DOHH2 (cell line): Measurements from ENCODE around the gene ETS1.

Source experiments
- H3F3A ChIP-seq: fragments of 200-600 bp; sonication (generic), shearing (Covaris generic); 2 replicates; pipeline ENCODE4 v1.6.0; 2016; ENCODE audit warnings: antibody characterized with exemption, mild to moderate bottlenecking; ENCODE audit not compliant: control insufficient read depth, insufficient read depth
- H3K27ac ChIP-seq: fragments of 200-600 bp; sonication (generic); 2 replicates; pipeline ENCODE4 v1.5.1; 2014; ENCODE audit warnings: low read depth, mild to moderate bottlenecking, low read length, moderate library complexity
- H3K27me3 ChIP-seq: fragments of 200-600 bp; sonication (generic); 2 replicates; pipeline ENCODE4 v1.6.1; 2014; ENCODE audit warnings: mild to moderate bottlenecking, low read length, mixed read lengths; ENCODE audit not compliant: control insufficient read depth
- H3K36me3 ChIP-seq: fragments of 200-600 bp; sonication (generic); 2 replicates; pipeline ENCODE4 v1.6.1; 2014; ENCODE audit warnings: mild to moderate bottlenecking, low read length, moderate library complexity, mixed read lengths; ENCODE audit not compliant: control insufficient read depth
- H3K4me1 ChIP-seq: fragments of 200-600 bp; sonication (generic); 2 replicates; pipeline ENCODE4 v1.6.1; 2014; ENCODE audit warnings: mild to moderate bottlenecking, low read length, mixed read lengths; ENCODE audit not compliant: control insufficient read depth
- H3K4me2 ChIP-seq: fragments of 200-600 bp; sonication (generic); 2 replicates; pipeline ENCODE4 v1.6.0; 2014; ENCODE audit warnings: mild to moderate bottlenecking, low read length, moderate library complexity
- H3K4me3 ChIP-seq: fragments of 200-600 bp; sonication (generic); 2 replicates; pipeline ENCODE4 v1.5.1; 2014; ENCODE audit warnings: mild to moderate bottlenecking, low read length, mixed read lengths
- H3K79me2 ChIP-seq: fragments of 200-600 bp; sonication (generic); 2 replicates; pipeline ENCODE4 v1.6.1; 2014; ENCODE audit warnings: mild to moderate bottlenecking, low read length, mixed read lengths; ENCODE audit not compliant: control insufficient read depth
- H3K9me2 ChIP-seq: fragments of 200-600 bp; sonication (generic); replicated peaks from 2 replicates; pipeline ENCODE4 v1.6.1; 2014; ENCODE audit warnings: mild to moderate bottlenecking, low read length, mixed read lengths; ENCODE audit not compliant: control insufficient read depth
- H3K9me3 ChIP-seq: fragments of 200-600 bp; sonication (generic); 2 replicates; pipeline ENCODE4 v1.6.1; 2014; ENCODE audit warnings: antibody characterized with exemption, low read length, mixed read lengths; ENCODE audit not compliant: control insufficient read depth, insufficient read depth
- H4K20me1 ChIP-seq: fragments of 200-600 bp; sonication (generic); 2 replicates; pipeline ENCODE4 v1.6.0; 2014; ENCODE audit warnings: low read depth, mild to moderate bottlenecking, antibody characterized with exemption, low read length, moderate library complexity; ENCODE audit not compliant: control insufficient read depth, insufficient read depth
- EZH2phosphoT487 ChIP-seq: fragments of 200-600 bp; sonication (generic); IDR thresholded peaks from 2 replicates; pipeline ENCODE4 v1.6.1; 2017; ENCODE audit warnings: borderline replicate concordance, mild to moderate bottlenecking, antibody characterized with exemption, low read length, moderate library complexity, mixed read lengths
- TF ChIP-seq, protein P1 (sequence below): fragments of 200-600 bp; sonication (generic); IDR thresholded peaks from one replicate; pipeline ENCODE4 v1.5.1; 2014; ENCODE audit warnings: antibody characterized with exemption, mild to moderate bottlenecking, low read depth, low read length; ENCODE audit not compliant: poor library complexity, severe bottlenecking

ETS1 gene

DNA sequence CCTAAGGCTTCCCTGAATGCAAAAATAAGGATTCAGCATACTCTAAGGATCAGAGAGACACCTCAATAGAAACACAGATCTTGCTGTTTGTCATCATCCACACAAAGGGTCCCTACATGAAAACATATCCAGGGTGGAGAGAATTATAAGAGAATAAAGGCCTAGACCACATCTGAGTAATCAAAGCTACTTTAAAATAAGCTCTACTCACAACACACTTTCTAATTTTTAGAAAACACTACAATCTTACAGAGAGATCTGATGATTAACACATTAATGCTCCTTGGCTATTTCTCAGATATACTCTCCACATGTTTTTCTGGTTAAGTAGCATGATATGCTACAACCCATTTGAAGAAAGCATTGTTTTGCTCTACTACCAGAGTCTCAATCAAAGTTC lies 108.2 kb downstream of the ETS1 start:
- no peaks in the 10 kb centered on the region for H3K27me3 ChIP-seq
- peak overlapping the region; percentile 91 for H3K4me2 ChIP-seq
- peak overlapping the region; percentile 93 for H3K27ac ChIP-seq
- H3K9me3 ChIP-seq, result no peaks in the 10 kb centered on the region
- H3K9me2 ChIP-seq, result no peaks in the 10 kb centered on the region
- TF ChIP-seq, protein P1, sequence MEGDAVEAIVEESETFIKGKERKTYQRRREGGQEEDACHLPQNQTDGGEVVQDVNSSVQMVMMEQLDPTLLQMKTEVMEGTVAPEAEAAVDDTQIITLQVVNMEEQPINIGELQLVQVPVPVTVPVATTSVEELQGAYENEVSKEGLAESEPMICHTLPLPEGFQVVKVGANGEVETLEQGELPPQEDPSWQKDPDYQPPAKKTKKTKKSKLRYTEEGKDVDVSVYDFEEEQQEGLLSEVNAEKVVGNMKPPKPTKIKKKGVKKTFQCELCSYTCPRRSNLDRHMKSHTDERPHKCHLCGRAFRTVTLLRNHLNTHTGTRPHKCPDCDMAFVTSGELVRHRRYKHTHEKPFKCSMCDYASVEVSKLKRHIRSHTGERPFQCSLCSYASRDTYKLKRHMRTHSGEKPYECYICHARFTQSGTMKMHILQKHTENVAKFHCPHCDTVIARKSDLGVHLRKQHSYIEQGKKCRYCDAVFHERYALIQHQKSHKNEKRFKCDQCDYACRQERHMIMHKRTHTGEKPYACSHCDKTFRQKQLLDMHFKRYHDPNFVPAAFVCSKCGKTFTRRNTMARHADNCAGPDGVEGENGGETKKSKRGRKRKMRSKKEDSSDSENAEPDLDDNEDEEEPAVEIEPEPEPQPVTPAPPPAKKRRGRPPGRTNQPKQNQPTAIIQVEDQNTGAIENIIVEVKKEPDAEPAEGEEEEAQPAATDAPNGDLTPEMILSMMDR, result no peak
- no peak for TF ChIP-seq EZH2phosphoT487
- H4K20me1 ChIP-seq, result 0 out of 2 replicates have a peak, but pooled peaks cover 11% of the 10 kb centered on the region
- peaks cover 95% of the 10 kb centered on the region for H3K79me2 ChIP-seq
- H3K4me3 ChIP-seq, result peak overlapping the region; percentile 56
- H3K36me3 ChIP-seq, result peaks cover 96% of the 10 kb centered on the region
- peaks cover 100% of the 10 kb centered on the region for H3K4me1 ChIP-seq
- peaks cover 84% of the 10 kb centered on the region for H3F3A ChIP-seq

GRCh38 chr11:128478305-128478704 lies 109.1 kb downstream of the ETS1 start:
- no peaks in the 10 kb centered on the region for H3K27me3 ChIP-seq
- no peaks in the 10 kb centered on the region for H3K9me2 ChIP-seq
- H3K4me1 ChIP-seq, result peaks cover 100% of the 10 kb centered on the region
- H3K36me3 ChIP-seq, result peaks cover 96% of the 10 kb centered on the region
- H3F3A ChIP-seq, result peaks cover 87% of the 10 kb centered on the region
- no peak for TF ChIP-seq EZH2phosphoT487
- TF ChIP-seq, protein P1, result no peak
- peak overlapping the region; percentile 93 for H3K27ac ChIP-seq
- H4K20me1 ChIP-seq, result 0 out of 2 replicates have a peak, but pooled peaks cover 16% of the 10 kb centered on the region
- H3K4me2 ChIP-seq, result peak overlapping the region; percentile 91
- peaks cover 95% of the 10 kb centered on the region for H3K79me2 ChIP-seq
- peak overlapping the region; percentile 56 for H3K4me3 ChIP-seq
- H3K9me3 ChIP-seq, result no peaks in the 10 kb centered on the region

DNA sequence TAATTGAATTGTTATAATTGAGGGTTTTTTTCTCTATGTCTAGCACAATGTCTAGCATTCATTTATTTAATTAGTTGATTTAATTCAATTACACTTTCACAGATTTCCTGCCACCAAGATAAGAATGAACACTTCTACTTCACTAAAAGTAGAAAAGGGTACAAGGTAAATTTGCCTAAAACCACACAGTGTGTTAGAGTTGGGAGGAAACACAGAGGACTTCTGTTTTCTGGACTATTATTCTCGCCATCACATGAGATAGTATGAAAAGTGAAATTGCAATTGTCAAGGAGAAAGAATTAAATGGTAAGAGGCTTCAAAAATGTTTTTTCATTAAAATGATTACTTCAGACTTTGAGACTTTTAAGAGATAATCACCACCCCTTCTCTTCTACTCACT lies 109.5 kb downstream of the ETS1 start:
- H3K4me2 ChIP-seq, result peak overlapping the region; percentile 91
- peaks cover 92% of the 10 kb centered on the region for H3F3A ChIP-seq

More for the DNA sequence above, 109.5 kb downstream of the ETS1 start:
- H3K4me1 ChIP-seq, result peaks cover 100% of the 10 kb centered on the region
- H3K36me3 ChIP-seq, result peaks cover 96% of the 10 kb centered on the region
- 0 out of 2 replicates have a peak, but pooled peaks cover 18% of the 10 kb centered on the region for H4K20me1 ChIP-seq
- TF ChIP-seq EZH2phosphoT487, result no peak
- TF ChIP-seq, protein P1, result no peak
- no peaks in the 10 kb centered on the region for H3K9me2 ChIP-seq
- H3K4me3 ChIP-seq, result peak overlapping the region; percentile 56
- no peaks in the 10 kb centered on the region for H3K27me3 ChIP-seq
- peaks cover 95% of the 10 kb centered on the region for H3K79me2 ChIP-seq
- peak overlapping the region; percentile 93 for H3K27ac ChIP-seq
- H3K9me3 ChIP-seq, result no peaks in the 10 kb centered on the region
